Measurements from ENCODE around the gene NSD2.

DNA sequence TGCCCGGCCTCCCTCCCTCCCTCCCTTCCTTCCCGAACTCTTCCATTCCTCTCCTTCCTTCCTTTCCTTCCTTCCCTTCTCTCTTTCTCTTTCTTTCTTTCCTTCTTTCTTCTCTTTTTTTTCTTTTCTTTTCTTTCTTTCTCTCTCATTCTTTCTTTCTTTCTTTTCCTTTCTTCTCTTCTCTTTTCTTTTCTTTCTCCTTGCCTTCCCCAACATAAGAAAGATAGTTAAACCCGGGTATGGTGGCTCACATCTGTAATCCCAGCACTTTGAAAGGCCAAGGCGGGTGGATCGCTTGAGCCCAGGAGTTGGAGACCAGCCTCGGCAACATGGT, 25.4 kb downstream of the NSD2 start:
- TF ChIP-seq, protein P1, sequence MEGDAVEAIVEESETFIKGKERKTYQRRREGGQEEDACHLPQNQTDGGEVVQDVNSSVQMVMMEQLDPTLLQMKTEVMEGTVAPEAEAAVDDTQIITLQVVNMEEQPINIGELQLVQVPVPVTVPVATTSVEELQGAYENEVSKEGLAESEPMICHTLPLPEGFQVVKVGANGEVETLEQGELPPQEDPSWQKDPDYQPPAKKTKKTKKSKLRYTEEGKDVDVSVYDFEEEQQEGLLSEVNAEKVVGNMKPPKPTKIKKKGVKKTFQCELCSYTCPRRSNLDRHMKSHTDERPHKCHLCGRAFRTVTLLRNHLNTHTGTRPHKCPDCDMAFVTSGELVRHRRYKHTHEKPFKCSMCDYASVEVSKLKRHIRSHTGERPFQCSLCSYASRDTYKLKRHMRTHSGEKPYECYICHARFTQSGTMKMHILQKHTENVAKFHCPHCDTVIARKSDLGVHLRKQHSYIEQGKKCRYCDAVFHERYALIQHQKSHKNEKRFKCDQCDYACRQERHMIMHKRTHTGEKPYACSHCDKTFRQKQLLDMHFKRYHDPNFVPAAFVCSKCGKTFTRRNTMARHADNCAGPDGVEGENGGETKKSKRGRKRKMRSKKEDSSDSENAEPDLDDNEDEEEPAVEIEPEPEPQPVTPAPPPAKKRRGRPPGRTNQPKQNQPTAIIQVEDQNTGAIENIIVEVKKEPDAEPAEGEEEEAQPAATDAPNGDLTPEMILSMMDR (IDR thresholded peaks at IDR 0.05; ENCODE audit: poor library complexity), result no peak
- TF ChIP-seq EZH2phosphoT487 (IDR thresholded peaks at IDR 0.05; ENCODE audit: low read depth, severe bottlenecking, unreplicated experiment), result no peak
